Ramos (cell line): ENCODE data around the gene ATP6V0D1.

Source experiments
- in situ Hi-C: fragments of 300-500 bp; cut with MboI; formaldehyde crosslinking; loops from one replicate; pipeline ENCODE4 v1.14.3; 2022; ENCODE audit warnings: low sequenced_read_pairs; ENCODE audit not compliant: unreplicated experiment

Gene ATP6V0D1

GRCh38 chr16:67446968-67447507 lies 33.9 kb downstream of the ATP6V0D1 start:
- in situ Hi-C loops, result no loop called here

GRCh38 chr16:67445913-67446907 lies 34.7 kb downstream of the ATP6V0D1 start:
- in situ Hi-C loops, result no loop called here

DNA sequence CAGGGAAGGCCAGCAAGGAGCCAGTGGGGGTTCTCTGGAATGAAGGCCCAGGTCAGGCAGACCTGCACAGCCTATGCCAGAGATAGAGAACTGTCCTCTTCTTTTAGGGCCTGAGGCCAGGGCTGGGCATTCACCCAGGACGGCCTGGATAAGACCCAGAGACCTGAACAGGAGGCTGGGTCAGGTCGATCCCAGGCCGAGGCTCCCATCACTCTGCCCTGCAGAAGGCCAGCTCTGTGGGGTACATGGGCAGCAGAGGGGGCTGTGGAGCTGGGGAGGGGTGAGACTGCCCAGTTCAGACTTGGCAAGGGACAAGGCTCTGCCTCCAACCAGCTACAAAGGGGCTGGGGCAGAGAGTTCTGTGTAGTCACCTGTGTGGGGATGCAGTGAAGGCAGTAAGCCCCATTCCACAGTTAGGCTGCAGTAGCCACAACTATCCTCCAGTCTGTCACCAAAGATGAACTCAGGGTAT lies 35.5 kb downstream of the ATP6V0D1 start:
- in situ Hi-C loops, result no loop called here

GRCh38 chr16:67445126-67445426 lies 35.9 kb downstream of the ATP6V0D1 start:
- in situ Hi-C loops, result no loop called here

DNA sequence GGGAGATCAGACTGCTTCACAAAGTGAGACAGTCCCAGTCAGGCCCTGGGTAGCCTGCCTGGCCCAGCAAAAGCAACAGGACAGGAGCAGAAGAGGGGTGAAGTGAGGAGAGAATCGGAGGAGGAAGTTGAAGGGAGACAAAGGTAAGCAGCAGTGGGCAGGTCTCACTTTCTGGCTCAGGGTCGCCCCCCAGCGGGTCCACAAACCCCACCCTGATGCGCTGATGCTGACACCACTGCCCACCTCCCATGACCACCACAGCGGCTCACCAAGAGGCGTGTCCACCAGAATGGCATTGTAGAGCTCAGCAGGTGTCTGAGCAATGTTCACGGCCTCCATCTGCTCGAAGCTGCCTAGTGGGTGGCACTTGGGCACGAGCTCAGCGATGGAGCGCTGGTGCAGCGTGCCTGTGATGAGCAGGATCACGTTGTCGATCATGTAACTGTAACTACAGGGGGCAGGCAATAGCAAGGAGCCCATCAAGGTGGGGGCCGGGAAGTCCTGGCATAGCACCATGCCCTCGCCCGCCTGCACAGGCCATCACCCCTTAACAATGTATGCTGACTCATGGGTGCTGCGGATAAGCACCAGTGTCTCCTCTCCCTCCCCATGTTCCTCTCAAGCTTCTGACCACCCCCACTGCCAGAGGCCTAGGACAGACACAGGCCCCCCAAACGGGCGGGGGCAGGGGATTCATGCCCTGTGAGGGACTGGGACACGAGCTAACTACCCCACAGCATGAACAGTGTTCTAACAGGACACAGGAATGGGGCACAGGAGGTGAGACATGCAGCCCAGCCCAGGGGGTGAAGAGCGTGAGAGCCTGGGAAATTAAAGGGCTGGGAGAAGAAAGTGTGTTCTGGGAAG lies 36.5 kb downstream of the ATP6V0D1 start:
- in situ Hi-C loops, result no loop called here

DNA sequence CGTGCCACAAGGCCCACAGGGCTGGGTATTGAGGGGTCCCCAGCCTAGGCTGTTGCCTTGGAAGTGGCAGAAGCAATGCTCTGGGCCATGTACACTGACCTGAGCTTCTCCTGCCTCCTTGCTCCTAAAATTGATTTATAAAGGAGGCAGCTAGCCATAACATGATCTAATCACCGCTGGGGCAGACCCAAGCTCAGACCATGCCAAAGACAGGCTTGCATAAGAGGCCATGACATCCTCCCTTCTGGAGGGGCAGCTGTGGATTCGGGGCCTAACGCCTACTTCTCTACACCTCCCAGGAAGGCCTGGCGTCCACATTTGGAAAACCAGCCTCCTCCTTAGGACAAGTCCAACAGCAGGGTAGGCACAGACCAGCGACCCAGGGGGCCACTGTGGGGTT lies 37.7 kb downstream of the ATP6V0D1 start:
- in situ Hi-C loops, result no loop called here

DNA sequence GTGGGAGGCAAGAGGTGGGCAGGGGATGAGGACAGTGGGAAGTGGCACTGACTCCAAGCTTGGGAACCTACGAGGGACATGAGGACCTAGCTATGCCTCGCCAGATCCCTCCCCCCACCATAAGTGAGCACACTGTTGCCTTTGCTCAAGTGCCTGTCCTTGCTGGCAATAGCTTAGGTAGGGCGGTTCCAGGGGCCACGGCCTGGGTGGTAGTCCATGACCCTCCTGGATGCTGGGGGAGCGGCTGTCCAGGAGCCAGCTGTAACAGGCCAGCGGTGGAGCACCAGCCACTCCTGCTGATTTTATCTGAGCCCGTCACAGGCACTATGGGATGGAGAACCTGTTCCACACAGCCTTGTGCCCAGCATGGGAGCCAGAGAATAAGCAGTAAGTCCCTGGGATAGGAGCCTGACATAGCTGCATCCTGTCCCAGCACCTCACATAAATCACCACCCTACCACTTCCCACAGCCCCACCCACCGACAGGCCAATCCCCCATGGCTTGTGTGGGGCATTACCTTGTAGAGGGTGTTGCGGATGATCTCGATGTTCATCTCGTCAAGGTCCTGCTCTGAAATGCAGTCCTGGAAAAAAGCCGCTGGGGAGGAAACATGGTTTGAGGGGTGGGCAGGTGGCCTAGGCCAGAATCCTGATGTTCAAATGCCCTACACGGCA lies 38.2 kb downstream of the ATP6V0D1 start:
- in situ Hi-C loops, result no loop called here

GRCh38 chr16:67441907-67442306 lies 39.0 kb downstream of the ATP6V0D1 start:
- in situ Hi-C loops, result no loop called here

DNA sequence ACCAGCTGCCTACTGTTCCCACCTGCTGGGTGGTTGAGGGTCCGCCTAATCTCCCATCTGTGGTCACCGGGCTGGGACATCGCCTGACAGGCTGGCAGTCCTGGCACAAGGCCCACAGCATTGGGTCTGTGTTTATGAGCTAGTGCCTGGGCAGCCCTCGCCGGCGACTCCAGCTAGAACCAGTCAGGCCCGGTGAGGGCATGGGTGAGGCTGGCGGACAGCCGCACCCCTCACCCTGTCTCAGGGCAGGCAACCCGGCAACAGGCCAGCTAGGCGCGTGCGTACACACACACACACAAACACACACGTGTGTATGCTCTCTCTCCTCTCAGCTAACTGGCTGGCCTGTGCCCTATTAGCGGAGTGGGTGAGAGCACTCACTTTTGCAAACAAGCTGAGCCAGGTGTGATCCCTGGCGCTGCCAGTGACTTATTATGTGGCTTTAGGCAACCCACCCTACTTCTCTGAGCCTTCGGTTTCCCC lies 39.6 kb downstream of the ATP6V0D1 start:
- in situ Hi-C loops, result no loop called here

GRCh38 chr16:67438824-67439393 lies 42.0 kb downstream of the ATP6V0D1 start:
- in situ Hi-C loops, result no loop called here

GRCh38 chr16:67438098-67438791 lies 42.7 kb downstream of the ATP6V0D1 start:
- in situ Hi-C loops, result no loop called here

GRCh38 chr16:67437513-67437912 lies 43.4 kb downstream of the ATP6V0D1 start:
- in situ Hi-C loops, result no loop called here

DNA sequence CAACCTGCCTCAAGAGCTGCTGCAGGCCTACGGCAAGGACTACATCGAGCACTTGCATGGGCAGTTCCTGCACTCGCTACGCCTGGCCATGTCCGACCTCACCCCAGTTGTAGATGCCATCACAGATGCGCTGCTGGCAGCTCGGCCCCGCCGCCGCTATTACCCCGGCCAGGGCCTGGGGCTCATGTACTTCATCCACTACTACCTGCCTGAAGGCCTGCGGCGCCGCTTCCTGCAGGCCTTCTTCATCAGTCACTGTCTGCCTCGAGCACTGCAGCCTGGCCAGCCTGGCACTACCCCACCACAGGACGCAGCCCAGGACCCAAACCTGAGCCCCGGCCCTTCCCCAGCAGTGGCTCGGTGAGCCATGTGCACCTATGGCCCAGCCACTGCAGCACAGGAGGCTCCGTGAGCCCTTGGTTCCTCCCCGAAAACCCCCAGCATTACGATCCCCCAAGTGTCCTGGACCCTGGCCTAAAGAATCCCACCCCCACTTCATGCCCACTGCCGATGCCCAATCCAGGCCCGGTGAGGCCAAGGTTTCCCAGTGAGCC lies 44.2 kb downstream of the ATP6V0D1 start:
- in situ Hi-C loops, result no loop called here

- in situ Hi-C loops, result no loop called here
These were observed 45.2 kb downstream of the ATP6V0D1 start for GRCh38 chr16:67435758-67436164.

DNA sequence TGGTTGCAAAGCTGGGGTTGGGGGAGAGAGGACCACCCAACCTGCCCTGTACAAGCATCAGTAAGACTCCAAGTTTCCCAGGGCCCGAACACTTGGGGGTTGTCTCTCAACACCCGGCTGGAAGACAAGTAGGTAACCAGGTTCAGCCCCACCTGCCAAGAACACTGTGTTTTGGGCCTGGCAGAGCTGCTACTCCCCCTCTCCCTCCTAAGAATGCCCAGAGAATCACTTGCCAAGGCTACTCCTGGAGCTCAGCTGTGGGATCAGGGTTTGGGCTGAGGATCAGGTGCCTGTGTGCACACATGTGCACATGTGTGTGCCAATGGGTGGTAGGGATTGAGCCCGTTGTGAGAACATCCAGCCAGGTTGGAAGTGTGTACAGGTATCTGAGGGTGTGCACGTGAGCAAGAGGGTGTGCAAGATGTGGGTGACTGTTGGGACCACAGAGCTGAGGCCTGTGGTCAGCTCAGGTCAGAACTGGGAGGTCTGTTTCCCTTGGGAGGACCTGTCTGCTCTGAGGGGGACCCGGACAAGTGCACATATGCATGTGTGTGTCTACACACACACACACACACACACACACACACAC lies 47.7 kb downstream of the ATP6V0D1 start:
- in situ Hi-C loops, result no loop called here

GRCh38 chr16:67432506-67432890 lies 48.5 kb downstream of the ATP6V0D1 start:
- in situ Hi-C loops, result no loop called here

- in situ Hi-C loops, result no loop called here
These were observed 49.0 kb downstream of the ATP6V0D1 start for GRCh38 chr16:67431775-67432505.
